DMS 273 (cell line): ENCODE data around the gene RSL1D1.

Experiments
- DNase-seq: peaks from one replicate; lab custom pipeline; 2025; ENCODE audit not compliant: unreplicated experiment; lab: John Stamatoyannopoulos, UW

Gene RSL1D1

DNA sequence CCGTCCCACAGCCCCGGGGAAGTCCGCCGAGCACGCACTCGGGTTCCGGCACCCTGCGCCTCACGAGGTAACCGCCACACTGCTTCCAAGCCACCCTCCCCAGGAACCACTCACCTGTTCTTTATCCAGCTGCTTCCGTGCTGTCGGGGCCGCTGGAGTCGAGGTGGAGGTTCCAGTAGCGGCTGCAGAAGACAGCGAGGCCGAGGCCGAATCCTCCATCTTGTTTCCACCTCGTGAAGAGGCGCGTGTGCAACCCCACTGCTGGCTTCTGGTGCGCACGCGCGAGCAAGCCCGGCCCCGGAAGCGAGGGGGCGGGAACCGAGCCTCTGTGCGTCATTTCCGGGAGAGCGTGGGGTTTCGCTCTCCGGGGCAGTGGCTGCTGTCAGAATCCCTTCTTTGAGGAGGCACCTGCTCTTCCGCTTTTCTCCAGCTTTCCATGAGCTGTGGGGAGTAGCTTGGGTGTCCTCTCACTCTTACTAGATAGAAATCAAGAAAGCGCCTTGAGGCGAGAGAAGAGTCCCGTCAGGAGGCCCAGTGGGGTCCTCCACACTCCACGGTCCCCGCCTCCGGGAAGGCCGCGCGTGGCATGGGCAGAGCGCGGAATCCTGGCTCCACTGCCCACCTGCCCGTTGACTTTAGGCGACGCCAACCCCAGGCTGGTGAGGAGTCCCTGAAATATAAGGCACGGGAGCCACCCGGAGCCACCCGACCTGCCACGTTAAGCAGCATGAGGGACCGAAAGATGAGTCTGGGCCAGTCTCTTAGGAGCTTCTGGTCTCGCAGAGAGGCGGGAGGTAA lies at the start of gene RSL1D1:
TSS of gene RSL1D1 (minus strand) at position 249 of the 798 bp plus-strand sequence. CDS start at position 219, 30 bp downstream.
- peak; percentile 97 for DNase-seq

DNA sequence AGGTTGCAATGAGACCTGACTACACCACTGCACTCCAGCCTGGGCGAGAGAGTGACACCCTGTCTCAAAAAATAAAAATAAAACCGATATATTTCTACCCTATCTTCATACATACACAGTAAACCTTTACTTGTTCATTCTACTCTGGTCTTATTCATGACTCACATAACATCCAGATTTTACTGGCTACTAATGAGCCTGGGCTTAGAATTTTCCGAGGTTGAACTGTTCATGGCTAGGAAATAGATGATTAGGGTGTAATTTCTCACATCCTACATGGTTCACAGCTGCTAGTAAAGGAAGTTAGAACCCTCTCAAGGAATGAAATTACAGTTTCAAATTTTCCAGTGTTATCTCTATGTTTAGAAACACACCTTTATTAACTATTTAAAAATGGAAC lies 49.7 kb upstream of the RSL1D1 start:
- DNase-seq = no peak

DNA sequence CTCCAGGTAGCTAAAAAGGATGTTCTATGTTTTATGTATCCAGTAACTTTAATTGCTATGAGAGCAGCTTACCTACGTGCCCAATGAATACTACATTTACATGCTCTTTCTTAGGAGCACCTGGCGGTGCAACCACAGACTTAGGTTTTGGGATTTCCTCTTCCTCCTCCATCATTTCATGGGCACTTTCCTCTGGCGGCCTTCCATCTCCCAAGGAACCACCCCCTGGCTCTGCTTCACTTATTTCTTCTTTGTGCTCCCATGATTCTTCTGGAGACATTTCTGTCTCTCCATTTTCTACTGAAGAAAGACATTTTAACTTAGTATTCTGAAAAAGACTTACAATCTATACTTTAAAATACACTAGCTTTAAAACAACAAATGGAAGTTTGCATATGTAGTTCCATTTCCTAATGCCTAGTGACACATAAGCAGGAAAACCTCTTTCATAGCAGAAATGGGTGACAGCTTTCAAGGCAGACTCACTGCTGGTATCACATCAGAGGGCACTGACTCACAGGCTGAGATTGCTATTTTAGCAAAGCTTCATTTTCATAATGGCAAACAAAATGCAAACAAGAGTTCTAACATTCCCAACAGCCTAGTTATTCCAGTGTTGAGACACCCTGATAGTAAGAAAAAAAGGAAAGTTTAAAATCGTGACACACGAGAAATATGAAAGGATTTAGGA lies 45.3 kb upstream of the RSL1D1 start:
- no peak for DNase-seq

DNA sequence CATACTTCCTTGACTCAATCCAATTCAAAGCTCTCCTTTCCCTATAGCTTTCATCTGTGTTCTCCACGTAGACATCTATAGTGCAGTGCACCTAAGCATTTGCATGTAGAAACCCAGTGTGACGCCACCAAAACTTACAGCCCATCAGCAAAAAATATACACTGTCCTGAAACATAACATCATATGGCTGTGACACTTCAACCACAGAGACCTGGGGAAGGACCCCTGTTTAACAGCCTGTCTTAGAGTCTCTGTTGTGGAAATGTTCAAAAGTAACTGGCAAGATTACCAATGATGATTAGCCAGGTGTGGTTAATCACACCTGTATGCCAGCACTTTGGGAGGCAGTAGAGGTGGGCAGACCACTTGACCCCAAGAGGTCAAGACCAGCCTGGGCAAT lies 42.2 kb upstream of the RSL1D1 start:
- no peak for DNase-seq

DNA sequence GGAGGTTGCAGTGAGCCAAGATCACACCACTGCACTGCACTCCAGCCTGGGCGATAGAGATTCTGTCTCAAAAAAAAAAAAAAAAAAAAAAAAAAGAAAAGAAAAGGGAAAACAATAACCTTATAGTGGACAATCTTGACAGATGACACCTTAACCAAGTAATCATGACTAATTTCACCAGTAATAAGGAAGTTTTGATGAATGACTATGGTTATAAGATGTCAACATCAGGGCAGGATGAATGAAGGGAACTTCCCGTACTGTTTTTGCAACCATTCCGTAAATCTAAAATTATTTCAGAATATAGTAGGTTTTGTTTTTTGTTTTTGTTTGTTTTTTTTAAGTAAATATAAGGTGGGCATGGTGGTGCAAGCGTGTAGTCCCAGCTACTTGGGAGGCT lies 41.4 kb upstream of the RSL1D1 start:
- no peak for DNase-seq

DNA sequence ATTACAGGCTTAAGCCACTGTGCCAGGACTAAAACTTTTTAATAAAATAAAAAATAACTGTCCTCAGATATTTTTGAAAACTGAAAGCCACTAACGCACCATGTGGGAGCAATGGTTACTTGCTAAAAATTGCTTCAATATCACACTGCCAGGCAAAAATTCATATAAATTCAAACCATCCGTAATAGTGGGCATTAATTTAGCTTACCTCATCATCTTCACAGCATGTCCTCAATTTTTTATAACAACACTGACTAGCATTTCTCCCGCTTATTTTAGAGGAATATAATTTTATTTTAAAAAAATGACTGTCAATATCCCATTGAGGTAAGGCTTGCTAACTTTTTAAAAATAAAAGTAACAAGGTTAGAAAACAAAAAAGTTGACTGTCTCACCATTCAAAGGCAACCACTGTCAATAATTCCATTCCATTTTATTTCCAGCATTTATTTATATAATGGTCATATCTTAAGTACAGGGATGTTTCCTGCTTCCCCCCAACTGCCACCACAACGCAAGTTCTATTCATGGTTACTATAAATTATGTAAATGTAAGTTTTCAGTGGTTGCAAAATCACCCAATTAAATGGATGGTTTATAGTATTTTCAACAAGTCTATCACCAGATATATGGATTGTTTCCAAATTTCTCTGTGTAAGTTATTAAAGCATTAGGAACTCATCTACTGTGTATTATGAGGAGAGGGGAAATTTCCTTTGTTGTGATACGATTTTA lies 39.1 kb upstream of the RSL1D1 start:
- DNase-seq = no peak

DNA sequence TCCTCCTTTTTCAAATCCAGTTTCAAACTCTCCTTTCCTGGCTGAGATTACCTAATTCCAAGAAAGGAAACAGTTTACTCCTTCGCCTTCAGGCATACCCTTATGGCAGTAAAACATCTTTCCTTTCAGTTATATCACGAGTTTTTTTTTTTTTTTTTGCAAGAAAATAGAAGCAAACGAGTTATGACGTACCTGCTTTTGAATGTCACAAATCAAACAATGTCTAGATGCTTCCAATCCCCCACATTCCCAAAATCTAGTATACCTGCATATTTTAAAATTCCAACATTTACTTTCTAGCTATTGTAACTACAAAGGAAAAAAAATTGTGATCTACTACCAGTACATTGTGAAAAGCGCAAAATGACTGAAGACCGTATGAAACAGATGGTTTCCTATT lies 35.5 kb upstream of the RSL1D1 start:
- no peak for DNase-seq

DNA sequence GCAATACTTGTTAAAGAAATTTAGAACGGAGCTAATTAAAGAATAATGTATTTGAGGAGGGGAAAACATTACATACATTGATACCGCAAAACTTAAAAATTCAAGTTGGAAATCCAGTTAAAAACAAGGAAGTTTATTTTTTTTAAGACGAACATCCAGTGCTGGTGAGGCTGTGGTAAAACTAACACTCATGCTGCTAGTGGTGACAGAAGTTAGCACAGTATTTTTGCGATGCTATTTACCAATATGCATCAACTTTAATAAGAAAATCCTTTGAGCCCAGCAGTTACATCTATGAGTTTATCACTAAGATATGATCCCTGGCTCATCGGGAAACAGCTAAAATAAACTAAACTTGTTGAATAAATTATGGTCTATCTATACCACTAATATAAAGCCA lies 32.7 kb upstream of the RSL1D1 start:
- no peak for DNase-seq

DNA sequence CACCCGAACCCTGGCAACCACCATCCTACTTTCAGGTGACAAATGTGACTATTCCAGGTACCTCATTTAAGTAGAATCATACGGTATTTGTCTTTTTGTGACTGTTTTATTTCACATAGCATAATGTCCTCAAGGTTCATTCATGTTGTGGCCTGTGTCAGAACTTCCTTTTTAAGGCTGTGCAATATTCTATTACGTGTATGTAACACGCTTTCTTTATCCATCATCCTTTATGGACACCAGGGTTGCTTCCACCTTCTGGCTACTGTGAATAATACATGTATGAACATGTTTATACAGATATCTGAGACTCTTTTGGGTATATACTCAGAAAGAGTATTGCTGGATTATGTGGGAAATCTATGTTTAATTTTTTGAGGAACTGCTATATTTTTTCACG lies 28.7 kb upstream of the RSL1D1 start:
- DNase-seq = no peak

DNA sequence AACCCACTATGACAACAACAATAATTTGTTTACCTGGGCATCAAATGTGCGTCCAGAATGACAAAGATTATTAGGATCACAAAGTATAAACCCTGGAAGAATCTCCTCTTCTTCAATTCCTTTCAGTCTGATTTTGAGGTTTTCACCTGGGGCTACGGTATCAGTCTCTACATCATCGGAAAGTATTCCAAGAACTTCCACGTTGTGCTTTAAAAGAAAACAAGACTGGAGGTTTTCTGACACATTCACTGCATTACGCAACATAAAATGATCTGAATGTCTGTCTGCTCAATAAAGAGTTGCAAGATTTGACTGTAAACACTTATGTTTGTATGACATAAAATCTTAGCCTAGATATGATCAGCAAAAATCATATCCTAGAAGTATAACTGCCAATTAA lies 26.0 kb upstream of the RSL1D1 start:
- DNase-seq = no peak

DNA sequence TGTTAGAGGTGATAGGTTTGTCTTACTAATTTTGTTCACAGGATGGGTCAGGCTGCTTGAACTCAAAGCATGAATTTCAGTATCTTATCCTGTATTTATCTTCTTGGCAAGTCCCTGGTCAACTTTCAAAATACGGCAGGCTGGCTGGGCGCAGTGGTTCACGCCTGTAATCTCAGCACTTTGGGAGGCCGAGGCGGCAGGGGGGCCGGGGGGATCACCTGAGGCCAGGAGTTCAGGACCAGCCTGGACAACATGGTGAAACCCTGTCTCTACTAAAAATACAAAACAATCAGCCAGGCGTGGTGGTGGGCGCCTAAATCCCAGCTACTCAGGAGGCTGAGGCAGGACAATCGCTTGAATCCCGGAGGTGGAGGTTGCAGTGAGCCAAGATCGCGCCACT lies 25.0 kb upstream of the RSL1D1 start:
- DNase-seq = no peak

DNA sequence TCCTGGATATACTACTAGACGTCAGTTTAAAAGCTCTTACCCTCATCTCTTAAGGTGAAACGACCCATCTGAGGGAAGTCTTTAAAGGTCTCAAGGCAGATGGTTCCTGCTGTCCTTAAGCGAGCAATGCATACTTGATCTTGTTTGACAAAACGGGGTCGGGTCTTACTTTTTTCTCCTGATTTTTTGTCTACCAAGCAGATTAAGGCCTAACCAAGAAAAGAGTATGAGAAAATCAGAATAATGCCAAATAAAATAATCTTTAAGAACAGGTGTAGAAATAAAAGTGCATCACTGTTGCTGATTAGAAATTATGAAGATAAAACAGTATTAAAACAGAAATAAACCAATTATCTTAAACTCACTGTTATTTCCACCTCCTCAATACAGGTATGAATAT lies 24.4 kb upstream of the RSL1D1 start:
- no peak for DNase-seq

DNA sequence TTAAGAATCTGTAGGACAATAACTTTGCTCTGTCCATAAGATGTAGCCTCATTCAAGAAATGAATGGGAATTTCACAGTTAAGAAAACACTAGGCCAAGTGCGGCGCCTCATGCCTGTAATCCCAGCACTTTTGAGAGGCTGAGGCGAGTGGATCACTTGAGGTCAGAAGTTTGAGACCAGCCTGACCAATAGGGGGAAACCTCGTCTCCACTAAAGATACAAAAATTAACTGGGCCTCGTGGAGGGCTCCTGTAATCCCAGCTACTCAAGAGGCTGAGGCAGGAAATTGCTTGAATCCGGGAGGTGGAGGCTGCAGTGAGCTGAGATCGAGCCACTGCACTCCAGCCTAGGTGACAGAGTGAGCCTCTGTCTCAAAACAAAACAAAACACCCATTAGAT lies 19.9 kb upstream of the RSL1D1 start:
- peak; percentile 62 for DNase-seq

DNA sequence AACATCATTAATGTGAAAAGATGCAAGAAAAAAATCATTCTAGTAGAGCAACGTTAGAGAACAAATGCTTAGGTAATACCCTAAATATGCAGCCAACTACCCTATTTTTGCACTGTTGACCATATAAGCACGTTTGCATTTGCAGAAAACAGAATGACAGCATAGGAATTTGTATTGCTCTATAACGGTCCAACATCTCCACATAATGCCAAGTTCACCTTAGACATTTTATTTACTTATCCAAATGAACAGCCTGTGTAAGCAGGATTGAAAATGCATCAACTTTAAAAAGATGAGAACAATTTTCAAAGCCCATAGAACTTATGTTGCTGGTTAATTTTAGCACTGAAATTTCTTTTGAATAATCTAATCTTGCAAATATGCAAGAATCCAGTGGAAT lies 19.1 kb upstream of the RSL1D1 start:
- DNase-seq = no peak

DNA sequence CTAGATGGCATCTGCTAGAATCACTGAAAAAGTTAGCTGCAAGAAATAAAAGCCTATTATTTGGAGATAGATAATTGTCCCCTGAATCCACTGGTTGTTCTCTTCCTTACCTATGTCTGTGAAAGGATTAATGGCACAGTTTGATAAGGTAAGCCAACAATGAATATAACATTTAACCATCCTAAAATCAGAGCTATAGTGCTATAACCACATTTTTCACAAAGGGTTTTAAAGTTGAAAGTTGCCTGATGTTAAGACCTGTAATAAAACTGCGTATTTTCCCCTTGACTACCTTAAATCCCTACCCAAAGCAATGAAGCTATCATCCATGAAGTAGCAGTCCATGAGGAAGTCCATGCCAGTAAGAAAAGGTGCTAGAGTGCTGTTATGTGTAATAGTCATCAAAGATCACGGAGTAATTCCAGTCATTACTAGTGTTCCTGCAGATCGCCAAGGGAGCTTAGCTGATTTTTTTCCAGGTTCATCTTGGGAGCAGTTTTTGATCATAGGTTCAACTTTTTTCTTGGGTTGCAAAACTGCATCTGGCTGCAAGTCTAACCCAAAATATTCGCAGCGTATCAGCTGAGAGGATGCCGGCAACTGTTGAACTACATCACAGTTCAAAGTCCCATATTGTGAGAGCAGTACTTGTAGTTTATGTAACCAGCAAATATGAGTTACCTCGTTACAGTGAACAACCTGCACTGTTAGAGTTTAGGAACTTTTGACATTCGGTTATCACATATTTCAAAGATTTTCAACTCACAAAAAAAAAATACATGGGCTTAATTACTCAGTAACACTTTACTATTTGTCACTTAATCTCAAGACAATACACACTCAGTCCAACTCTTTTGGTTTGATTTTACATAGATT lies 18.2 kb upstream of the RSL1D1 start:
- DNase-seq = no peak

DNA sequence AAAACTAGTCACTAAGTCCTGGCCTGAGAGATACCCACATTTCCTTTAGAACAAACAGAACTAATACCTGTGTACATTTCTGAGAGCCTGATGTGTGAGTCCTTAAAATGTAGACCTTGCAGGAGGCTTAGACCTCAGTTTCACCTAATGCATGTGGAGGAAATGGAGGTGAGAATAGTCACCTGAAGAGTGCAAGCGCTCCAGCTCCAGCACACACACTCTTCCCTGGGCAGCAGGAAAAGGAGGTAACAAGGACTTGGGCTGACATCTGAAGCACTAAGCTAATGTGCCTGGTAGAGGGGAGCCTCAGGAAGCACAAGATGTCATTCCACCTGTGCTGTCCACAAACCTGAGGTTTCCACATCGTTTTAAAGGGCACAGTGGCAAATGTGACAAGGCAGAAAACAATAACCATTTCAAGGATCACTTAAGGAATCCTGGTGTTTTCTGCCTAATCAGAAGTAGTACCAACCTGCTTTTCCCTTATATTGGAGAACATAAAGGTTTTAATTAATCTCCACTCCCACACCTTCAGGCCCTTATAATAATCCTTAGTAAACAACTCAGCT lies 17.2 kb upstream of the RSL1D1 start:
- no peak for DNase-seq

DNA sequence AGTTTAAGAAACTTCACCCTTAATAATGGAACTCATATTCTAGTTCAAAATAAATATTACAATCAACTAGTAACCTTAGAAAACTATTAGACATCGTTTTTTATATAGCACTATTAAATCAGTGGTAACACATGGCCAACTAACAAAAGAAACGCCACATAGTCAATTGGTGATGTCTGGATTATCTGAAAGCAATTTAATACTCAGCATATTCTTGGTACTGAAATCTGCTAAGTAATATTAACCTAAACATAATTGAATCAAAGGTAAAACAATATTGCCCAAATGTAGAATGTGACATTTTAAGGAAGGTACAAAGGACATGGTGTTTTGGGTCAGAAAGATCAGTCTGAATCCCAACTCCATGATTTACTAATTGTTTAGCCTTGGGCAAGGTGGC lies 11.1 kb upstream of the RSL1D1 start:
- DNase-seq = no peak

DNA sequence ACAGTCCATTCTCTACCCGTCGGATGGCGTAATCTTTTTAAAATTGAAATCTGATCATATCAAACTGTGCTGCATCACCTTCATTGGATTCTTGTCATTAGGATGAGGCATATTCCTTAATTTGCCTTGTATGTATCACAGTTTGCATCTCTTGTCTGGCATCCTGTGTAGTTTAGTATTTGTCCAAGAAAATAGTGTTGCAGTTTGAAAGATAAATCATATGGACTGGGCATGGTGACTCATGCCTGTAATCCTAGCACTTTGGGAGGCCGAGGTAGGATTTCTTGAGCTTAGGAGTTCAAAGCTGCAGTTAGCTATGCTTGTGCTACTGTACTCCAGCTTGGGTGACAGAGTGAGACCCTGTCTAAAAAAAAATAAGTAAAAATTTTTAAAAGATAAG lies 5.8 kb upstream of the RSL1D1 start:
- DNase-seq = no peak

DNA sequence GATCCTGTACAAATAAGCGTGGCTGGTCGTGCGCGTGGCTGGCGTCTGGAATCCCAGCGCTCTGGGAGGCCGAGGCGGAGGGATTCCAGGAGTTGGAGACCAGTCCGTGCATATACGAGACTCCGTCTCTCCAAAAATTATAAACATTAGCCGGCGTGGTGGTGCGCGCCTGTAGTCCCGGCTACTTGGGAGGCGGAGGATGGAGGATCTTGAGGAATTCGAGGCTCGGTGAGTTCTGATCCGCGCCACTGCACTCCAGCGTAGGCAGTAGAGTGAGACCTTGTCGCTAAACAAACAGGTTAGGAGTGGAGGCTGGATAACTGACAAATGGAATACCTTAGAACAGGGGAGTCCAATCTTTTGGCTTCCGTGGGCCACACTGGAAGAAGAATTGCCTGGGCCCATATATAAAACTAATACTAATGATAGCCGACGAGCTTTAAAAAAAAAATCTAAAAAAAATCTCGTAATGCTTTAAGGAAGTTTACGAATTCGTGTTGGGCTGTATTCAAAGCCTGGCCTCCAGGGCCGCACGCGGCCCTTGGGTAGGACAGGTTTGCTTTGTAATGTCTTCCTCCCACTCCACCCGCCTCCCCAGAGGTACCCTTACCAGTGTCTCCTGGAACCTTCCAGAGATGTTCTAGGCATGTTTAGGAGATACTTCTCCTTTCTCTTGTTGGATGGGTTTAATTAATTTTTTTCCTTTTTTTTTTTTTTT lies 909 bp upstream of the RSL1D1 start:
- peak; percentile 72 for DNase-seq

DNA sequence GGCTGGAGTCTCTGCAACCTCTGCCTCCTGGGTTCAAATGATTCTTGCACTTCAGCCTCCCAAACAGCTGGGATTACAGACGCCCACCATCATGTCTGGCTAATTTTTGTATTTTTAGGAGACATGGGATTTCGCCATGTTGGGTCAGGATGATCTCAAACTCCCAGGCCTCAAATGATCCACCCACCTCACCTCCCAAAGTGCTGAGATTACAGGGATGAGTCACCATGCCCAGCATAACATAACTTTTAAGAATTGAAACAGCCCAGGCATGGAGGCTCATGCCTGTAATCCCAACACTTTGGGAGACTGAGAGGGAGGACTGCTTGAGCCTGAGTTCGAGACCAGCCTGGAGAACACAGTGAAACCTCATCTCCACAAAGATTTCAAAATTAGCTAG lies 2.5 kb downstream of the RSL1D1 start:
- DNase-seq = no peak
